Nephron progenitor cell (in vitro differentiated cells): ENCODE data around the gene CEP112.
A peak's percentile ranks its signal among the peaks of the same experiment; 100 is the strongest.

Experiments
- DNase-seq: peaks from one replicate; pipeline ENCODE4 v3.0.0; 2021
- H3K27ac Mint-ChIP-seq: 2 replicates; pipeline ENCODE4 v1.8.0; 2021; ENCODE audit warnings: mild to moderate bottlenecking, moderate library complexity, mixed read lengths
- H3K27me3 Mint-ChIP-seq: 2 replicates; pipeline ENCODE4 v1.8.0; 2021; ENCODE audit warnings: mild to moderate bottlenecking, low read depth, mixed read lengths; ENCODE audit not compliant: poor library complexity
- H3K36me3 Mint-ChIP-seq: 2 replicates; pipeline ENCODE4 v1.8.0; 2021; ENCODE audit warnings: low read depth, mixed read lengths
- H3K4me1 Mint-ChIP-seq: 2 replicates; pipeline ENCODE4 v1.8.0; 2021; ENCODE audit warnings: mixed read lengths
- H3K4me3 Mint-ChIP-seq: 2 replicates; pipeline ENCODE4 v1.8.0; 2021; ENCODE audit warnings: mild to moderate bottlenecking, moderate library complexity, mixed read lengths
- H3K9me3 Mint-ChIP-seq: 2 replicates; pipeline ENCODE4 v1.8.0; 2021; ENCODE audit warnings: mild to moderate bottlenecking, moderate library complexity, mixed read lengths
- TF ChIP-seq, protein P1 (sequence below): fragments of 200-600 bp; sonication (generic); IDR thresholded peaks from 2 replicates; pipeline ENCODE4 v1.5.0; 2021; ENCODE audit warnings: antibody characterized with exemption

The CEP112 gene

GRCh38 chr17:65753348-65753747 is 438.6 kb downstream of the CEP112 start:
- TF ChIP-seq, protein P1, sequence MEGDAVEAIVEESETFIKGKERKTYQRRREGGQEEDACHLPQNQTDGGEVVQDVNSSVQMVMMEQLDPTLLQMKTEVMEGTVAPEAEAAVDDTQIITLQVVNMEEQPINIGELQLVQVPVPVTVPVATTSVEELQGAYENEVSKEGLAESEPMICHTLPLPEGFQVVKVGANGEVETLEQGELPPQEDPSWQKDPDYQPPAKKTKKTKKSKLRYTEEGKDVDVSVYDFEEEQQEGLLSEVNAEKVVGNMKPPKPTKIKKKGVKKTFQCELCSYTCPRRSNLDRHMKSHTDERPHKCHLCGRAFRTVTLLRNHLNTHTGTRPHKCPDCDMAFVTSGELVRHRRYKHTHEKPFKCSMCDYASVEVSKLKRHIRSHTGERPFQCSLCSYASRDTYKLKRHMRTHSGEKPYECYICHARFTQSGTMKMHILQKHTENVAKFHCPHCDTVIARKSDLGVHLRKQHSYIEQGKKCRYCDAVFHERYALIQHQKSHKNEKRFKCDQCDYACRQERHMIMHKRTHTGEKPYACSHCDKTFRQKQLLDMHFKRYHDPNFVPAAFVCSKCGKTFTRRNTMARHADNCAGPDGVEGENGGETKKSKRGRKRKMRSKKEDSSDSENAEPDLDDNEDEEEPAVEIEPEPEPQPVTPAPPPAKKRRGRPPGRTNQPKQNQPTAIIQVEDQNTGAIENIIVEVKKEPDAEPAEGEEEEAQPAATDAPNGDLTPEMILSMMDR: no peak

DNA sequence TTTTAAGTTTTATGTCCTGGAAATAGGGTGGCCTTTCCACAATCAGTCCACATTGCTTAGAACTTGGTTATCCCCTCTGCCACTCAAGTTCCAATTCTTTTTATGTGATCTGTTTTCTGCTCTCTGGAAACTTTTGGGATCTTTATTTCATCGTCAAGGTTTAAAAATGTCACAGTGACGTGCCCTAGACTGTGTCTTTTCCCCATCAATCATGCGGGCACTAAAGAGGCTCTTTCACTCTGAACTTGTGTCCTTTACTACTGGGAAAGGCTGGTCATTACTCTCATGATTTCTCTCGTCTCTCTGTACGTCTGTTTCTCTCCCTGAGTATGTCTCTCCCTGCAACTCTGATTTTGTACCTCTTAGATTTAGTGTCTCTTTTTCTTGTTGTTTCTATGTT is 440.7 kb downstream of the CEP112 start:
- H3K4me3 Mint-ChIP-seq: no peak overlapping the region
- H3K4me1 Mint-ChIP-seq: peaks cover 23% of the 10 kb centered on the region
- H3K27ac Mint-ChIP-seq: peak overlapping the region; percentile 52
- TF ChIP-seq, protein P1: no peak
- H3K36me3 Mint-ChIP-seq: peaks cover 7% of the 10 kb centered on the region
- no peaks in the 10 kb centered on the region for H3K27me3 Mint-ChIP-seq
- DNase-seq: no peak
- H3K9me3 Mint-ChIP-seq: peaks cover 8% of the 10 kb centered on the region

More at GRCh38 chr17:65753348-65753747, 438.6 kb downstream of the CEP112 start:
- H3K9me3 Mint-ChIP-seq: peaks cover 8% of the 10 kb centered on the region
- DNase-seq: no peak
- peaks cover 7% of the 10 kb centered on the region for H3K36me3 Mint-ChIP-seq
- H3K27ac Mint-ChIP-seq: no peak overlapping the region
- H3K27me3 Mint-ChIP-seq: no peaks in the 10 kb centered on the region
- peaks cover 23% of the 10 kb centered on the region for H3K4me1 Mint-ChIP-seq
- H3K4me3 Mint-ChIP-seq: no peak overlapping the region

DNA sequence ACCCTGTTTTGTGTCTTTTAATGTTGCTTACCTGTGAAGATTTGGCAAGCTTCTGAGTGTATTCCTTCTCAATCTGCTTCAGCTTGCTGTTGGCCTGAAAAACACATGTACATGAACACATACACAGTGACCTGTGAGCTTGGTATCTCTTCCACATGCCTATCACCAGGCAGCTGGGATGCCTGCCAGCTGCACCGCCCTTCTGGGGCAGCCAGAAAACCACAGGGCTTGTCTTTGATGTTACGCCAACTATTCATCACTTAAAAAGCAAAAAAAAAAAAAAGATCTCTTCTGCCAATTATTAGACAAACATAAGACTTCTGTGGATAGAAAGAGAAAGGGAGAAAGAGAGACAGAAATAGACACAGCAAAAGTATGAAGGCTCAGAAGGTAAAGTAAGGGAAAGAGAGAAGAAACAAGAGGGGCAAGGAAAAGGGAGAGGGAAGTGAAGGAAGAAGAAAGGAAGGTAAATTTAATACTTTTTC is 441.3 kb downstream of the CEP112 start:
- Mint-ChIP-seq H3K27me3 (no peaks in the 10 kb centered on the region), H3K4me3 (no peak overlapping the region), H3K36me3 (peaks cover 5% of the 10 kb centered on the region), H3K27ac (peak overlapping the region; percentile 10), H3K9me3 (peaks cover 6% of the 10 kb centered on the region), H3K4me1 (peaks cover 23% of the 10 kb centered on the region)
- TF ChIP-seq, protein P1: no peak
- no peak for DNase-seq

- peaks cover under 1% of the 10 kb centered on the region for H3K9me3 Mint-ChIP-seq
- no peaks in the 10 kb centered on the region for H3K27me3 Mint-ChIP-seq
- peaks cover under 1% of the 10 kb centered on the region for H3K36me3 Mint-ChIP-seq
- TF ChIP-seq, protein P1: no peak
- DNase-seq: no peak
- no peak overlapping the region for H3K27ac Mint-ChIP-seq
- peaks cover 23% of the 10 kb centered on the region for H3K4me1 Mint-ChIP-seq
- no peak overlapping the region for H3K4me3 Mint-ChIP-seq
Measured at GRCh38 chr17:65750166-65750565, 441.8 kb downstream of the CEP112 start.

DNA sequence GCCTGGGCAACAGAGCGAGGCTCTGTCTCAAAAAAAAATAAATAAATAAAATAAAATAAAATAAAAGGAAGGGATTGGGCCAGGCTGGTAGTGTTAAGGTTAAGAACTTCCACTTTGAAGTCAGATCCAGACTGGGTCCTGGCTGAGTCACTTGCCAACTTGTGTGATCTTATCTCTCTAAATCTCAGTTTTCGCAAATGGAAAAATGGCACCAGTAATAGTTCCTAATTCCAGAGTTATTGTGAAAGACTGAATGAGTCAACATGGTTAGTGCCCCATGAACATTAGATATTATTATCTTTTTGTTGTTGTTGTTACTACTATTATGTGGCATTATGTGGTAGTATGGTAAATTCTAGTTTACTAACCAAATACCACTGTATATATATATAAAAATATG is 442.5 kb downstream of the CEP112 start:
- DNase-seq: no peak
- H3K27me3 Mint-ChIP-seq: no peaks in the 10 kb centered on the region
- H3K4me1 Mint-ChIP-seq: peaks cover 23% of the 10 kb centered on the region
- no peaks in the 10 kb centered on the region for H3K9me3 Mint-ChIP-seq
- no peak overlapping the region for H3K27ac Mint-ChIP-seq
- H3K36me3 Mint-ChIP-seq: no peaks in the 10 kb centered on the region
- TF ChIP-seq, protein P1: no peak
- H3K4me3 Mint-ChIP-seq: no peak overlapping the region

GRCh38 chr17:65745241-65745640 is 446.7 kb downstream of the CEP112 start:
- no peaks in the 10 kb centered on the region for H3K36me3 Mint-ChIP-seq
- no peaks in the 10 kb centered on the region for H3K27me3 Mint-ChIP-seq
- TF ChIP-seq, protein P1: no peak
- peaks cover 12% of the 10 kb centered on the region for H3K4me1 Mint-ChIP-seq
- no peak for DNase-seq
- H3K4me3 Mint-ChIP-seq: no peak overlapping the region
- H3K27ac Mint-ChIP-seq: no peak overlapping the region
- H3K9me3 Mint-ChIP-seq: no peaks in the 10 kb centered on the region
